CD4-positive, alpha-beta memory T cell (primary cell): ENCODE measurements around the gene ZNF446. TPM values are rescaled to one million over a fixed set of nuclear protein-coding genes. Genes with fewer than 3 reads are reported as not detected.

ENCODE experiments used
- CTCF ChIA-PET: fragments of 350-600 bp; sonication (Branson Sonifier 250); formaldehyde crosslinking; loops from one replicate; lab custom pipeline; 2021; ENCODE audit warnings: inconsistent platforms; ENCODE audit not compliant: partially characterized antibody; lab: Charles Lee
- POLR2A ChIA-PET: fragments of 350-600 bp; sonication (Branson Sonifier 250); formaldehyde crosslinking; loops from one replicate; lab custom pipeline; 2021; ENCODE audit not compliant: partially characterized antibody; lab: Charles Lee
- DNase-seq, 5 donors: peaks; one replicate each; pipeline versions ENCODE4 v3.0.0 to v3.0.0-alpha.2; 2020 to 2022; ENCODE audit warnings: mixed read lengths in 1 of 5
- H3K27ac ChIP-seq: one replicate; pipeline ENCODE4 v1.7.0; 2013; ENCODE audit warnings: low read depth, low read length
- H3K27me3 ChIP-seq: 2 replicates; pipeline ENCODE4 v1.7.0; 2013; ENCODE audit warnings: mild to moderate bottlenecking, low read length, moderate library complexity; ENCODE audit not compliant: insufficient read depth
- H3K36me3 ChIP-seq: 2 replicates; pipeline ENCODE4 v1.7.0; 2013; ENCODE audit warnings: mild to moderate bottlenecking, low read length, moderate library complexity; ENCODE audit not compliant: insufficient read depth
- H3K4me1 ChIP-seq: 2 replicates; pipeline ENCODE4 v1.7.0; 2013; ENCODE audit warnings: mild to moderate bottlenecking, low read length, moderate library complexity; ENCODE audit not compliant: insufficient read depth
- H3K4me3 ChIP-seq, 2 donors: one replicate each; pipeline ENCODE4 v1.7.0; 2013; ENCODE audit warnings: low read length in 2 of 2, mild to moderate bottlenecking in 1 of 2
- H3K9me3 ChIP-seq, 2 donors: one replicate each; pipeline ENCODE4 v1.7.0; 2013; ENCODE audit warnings: low read length in 2 of 2, control low read depth in 1 of 2; ENCODE audit not compliant: control insufficient read depth in 1 of 2
- H3K27ac Mint-ChIP-seq, 7 donors: one replicate each; pipeline ENCODE4 v1.8.0; 2020 to 2021; ENCODE audit warnings: mixed read lengths in 7 of 7, mild to moderate bottlenecking in 6 of 7, inconsistent platforms in 3 of 7, moderate library complexity in 3 of 7
- H3K27me3 Mint-ChIP-seq, 2 donors: one replicate each; pipeline ENCODE4 v1.8.0; 2020 to 2021; ENCODE audit warnings: mixed read lengths in 2 of 2
- H3K36me3 Mint-ChIP-seq, 2 donors: one replicate each; pipeline ENCODE4 v1.8.0; 2020 to 2021; ENCODE audit warnings: mixed read lengths in 2 of 2, inconsistent platforms in 1 of 2, mild to moderate bottlenecking in 1 of 2
- H3K4me1 Mint-ChIP-seq, 4 donors: one replicate each; pipeline ENCODE4 v1.8.0; 2020 to 2021; ENCODE audit warnings: mixed read lengths in 4 of 4, mild to moderate bottlenecking in 1 of 4
- H3K4me3 Mint-ChIP-seq, 8 donors: one replicate each; pipeline ENCODE4 v1.8.0; 2020 to 2021; ENCODE audit warnings: mixed read lengths in 8 of 8, mild to moderate bottlenecking in 7 of 8, moderate library complexity in 6 of 8, inconsistent platforms in 3 of 8
- H3K9me3 Mint-ChIP-seq, 8 donors: one replicate each; pipeline ENCODE4 v1.8.0; 2020 to 2021; ENCODE audit warnings: mixed read lengths in 8 of 8, mild to moderate bottlenecking in 5 of 8, inconsistent platforms in 3 of 8, moderate library complexity in 1 of 8
- intact Hi-C: fragments of 100-400 bp; cut with micrococcal nuclease; formaldehyde crosslinking; loops from one replicate; pipeline ENCODE4 v1.15.1; 2023
- polyA plus RNA-seq, 2 donors: library from polyadenylated mRNA; unstranded; fragments of 300-500 nt; fragmentation: Illumina TruSeq; gene quantifications; one replicate each; pipeline ENCODE4 v1.2.3, GENCODE V29; 2021
- total RNA-seq, 2 experiments: library from RNA; stranded (reverse); gene quantifications; one replicate each; pipeline ENCODE4 v1.2.3, GENCODE V29; 2021

ZNF446 gene
- total RNA-seq (10 to 100 TPM; 16.4 to 19.5 TPM), polyA plus RNA-seq (1 to 10 TPM; 1.4 to 5.5 TPM)

DNA sequence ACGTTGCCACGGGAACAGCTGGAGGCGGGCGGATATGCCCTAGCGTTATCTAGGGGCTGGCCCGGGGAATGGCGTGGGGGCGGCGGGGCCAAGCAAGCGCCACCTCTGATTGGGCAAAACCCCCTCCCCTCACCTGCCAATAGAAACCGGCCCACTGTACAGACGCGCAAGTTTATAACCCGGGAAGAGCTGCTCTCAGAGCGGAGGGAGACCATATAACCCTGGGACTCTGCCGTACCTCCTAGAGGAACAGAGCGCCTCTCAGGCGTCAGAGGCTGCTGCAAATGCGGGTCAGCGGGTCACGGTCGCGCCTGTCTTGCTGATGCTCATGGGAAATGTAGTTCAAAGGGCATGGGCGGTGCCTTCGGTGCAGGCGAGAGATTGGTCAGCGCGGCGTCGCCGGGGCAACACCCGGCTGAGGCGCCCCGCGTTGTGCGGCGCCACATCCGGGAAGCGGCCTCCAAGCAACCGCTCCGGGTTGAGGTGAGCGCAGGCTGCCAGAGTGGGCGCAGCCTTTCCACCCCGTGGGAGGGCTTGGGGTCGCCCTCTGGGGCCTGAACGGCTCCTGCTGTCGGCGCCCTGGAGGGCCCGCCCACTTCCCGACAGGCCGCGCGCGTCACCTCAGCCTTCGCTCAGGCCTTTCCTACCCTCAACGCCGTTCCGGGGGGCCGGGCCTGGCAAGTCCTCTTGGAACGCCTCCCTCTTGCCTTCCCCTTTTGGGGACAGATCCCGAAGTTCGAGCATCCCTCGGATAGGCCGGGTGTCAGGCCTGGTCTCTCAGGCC is at the start of gene ZNF446:
Gene ZNF446, plus strand, starts transcription at position 639 of the 784 bp plus-strand sequence. CDS start 867 bp downstream, outside the sequence.
- Histone ChIP-seq H3K27ac (peak within 1 kb of the TSS; percentile 90), H3K27me3 (no peaks in the 10 kb centered on the region), H3K4me3 (peak within 1 kb of the TSS; percentile 69 to 94), H3K4me1 (peaks cover 17% of the 10 kb centered on the region), H3K9me3 (no peaks in the 10 kb centered on the region), H3K36me3 (peaks cover 5% of the 10 kb centered on the region)
- Mint-ChIP-seq H3K4me1 (peaks cover 9 to 33% (median 19%) of the 10 kb centered on the region in 4 donors), H3K36me3 (peaks cover 4 to 21% of the 10 kb centered on the region in 2 donors), H3K9me3 (no peaks in the 10 kb centered on the region), H3K27me3 (no peaks in the 10 kb centered on the region), H3K27ac (peak within 1 kb of the TSS; percentile 97 to 100 (median 99)), H3K4me3 (peak within 1 kb of the TSS; percentile 91 to 98 (median 96))
- DNase-seq, result peak; percentile 96 to 99 (median 97)
- CTCF ChIA-PET, result interaction anchor here (1.0 to 1.8 kb wide), 2 partner anchors 44 to 105 kb away, joined by 3 to 6 read pairs; no protein-coding TSS in a partner anchor
- POLR2A ChIA-PET, result interaction anchor here (0.6 to 2.0 kb wide), 16 partner anchors 8 to 293 kb away, joined by 3 to 11 read pairs (median 5); partner anchors contain the start of genes CHMP2A, RPS5, SLC27A5 and TRIM28
- intact Hi-C loops, result loop anchor here (1.0 to 5.0 kb wide), 13 partner anchors 10 to 293 kb away; partner anchors contain the start of genes ERVK3-1, MZF1, ZBTB45 and ZNF132

DNA sequence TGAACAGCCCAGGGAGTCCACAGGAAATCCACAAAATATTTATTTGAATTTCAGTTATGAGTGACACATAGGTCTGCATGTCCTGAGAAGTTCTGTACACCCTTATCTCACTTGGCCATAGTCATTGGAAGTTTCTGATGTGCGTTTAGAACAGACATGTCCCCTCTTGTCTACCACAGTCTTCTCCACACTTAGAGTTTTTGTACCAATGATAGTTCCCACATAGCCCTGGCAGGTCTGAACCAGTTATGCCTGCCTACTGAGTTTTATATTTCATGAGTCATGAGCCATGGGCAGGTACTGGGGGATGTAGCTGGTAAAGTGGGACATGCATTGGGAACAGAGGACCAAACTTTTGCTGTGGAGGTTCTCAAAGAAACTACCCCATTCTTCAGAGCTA is 47.5 kb upstream of the ZNF446 start:
- Mint-ChIP-seq H3K27ac (no peak overlapping the region), H3K9me3 (peaks cover 0 to 77% (median 51%) of the 10 kb centered on the region in 8 donors), H3K4me3 (no peak overlapping the region), H3K36me3 (peaks cover 10 to 16% of the 10 kb centered on the region in 2 donors), H3K4me1 (peaks cover 0 to 1% (median 0%) of the 10 kb centered on the region in 4 donors), H3K27me3 (no peaks in the 10 kb centered on the region)
- no peak for DNase-seq
- ChIA-PET CTCF (no interaction called here), POLR2A (no interaction called here)
- no peaks in the 10 kb centered on the region for H3K4me1 ChIP-seq
- H3K9me3 ChIP-seq, result peaks cover 17 to 48% of the 10 kb centered on the region in 2 donors
- intact Hi-C loops, result no loop called here
- no peak overlapping the region for H3K27ac ChIP-seq
- no peaks in the 10 kb centered on the region for H3K36me3 ChIP-seq
- H3K4me3 ChIP-seq, result no peak overlapping the region
- H3K27me3 ChIP-seq, result no peaks in the 10 kb centered on the region

DNA sequence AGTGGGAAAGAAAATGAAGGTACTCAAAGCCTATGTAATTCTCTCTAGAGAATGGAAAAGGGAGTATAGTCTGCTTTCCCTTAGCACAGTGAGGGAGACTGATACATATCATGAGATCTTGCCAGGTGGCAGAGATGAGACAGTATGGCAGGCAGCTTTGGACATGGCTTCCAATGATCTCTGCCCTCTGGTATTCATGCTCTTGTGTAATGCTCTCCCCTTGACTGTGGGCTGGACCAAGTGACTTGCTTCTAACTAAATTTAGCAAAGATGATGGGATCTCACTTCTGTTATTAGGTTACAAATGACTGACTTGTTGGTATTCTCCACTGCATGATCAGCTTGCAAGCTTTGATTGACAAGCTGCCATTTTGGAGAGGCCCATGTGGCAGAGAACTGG is 46.4 kb upstream of the ZNF446 start:
- H3K27me3 Mint-ChIP-seq, result no peaks in the 10 kb centered on the region
- intact Hi-C loops, result no loop called here
- peaks cover 0 to 1% (median 0%) of the 10 kb centered on the region in 4 donors for H3K4me1 Mint-ChIP-seq
- H3K4me1 ChIP-seq, result no peaks in the 10 kb centered on the region
- peaks cover 20 to 59% of the 10 kb centered on the region in 2 donors for H3K9me3 ChIP-seq
- no peak overlapping the region for H3K4me3 ChIP-seq
- POLR2A ChIA-PET, result interaction anchor here (1.1 to 1.4 kb wide), 2 partner anchors 10 to 21 kb away, joined by 3 to 5 read pairs; partner anchors contain the start of genes ZNF132 and ZNF584
- peaks cover 19 to 25% of the 10 kb centered on the region in 2 donors for H3K36me3 Mint-ChIP-seq
- no peak overlapping the region for H3K4me3 Mint-ChIP-seq
- H3K27me3 ChIP-seq, result no peaks in the 10 kb centered on the region
- no peak overlapping the region for H3K27ac ChIP-seq
- no peak overlapping the region for H3K27ac Mint-ChIP-seq
- H3K36me3 ChIP-seq, result peaks cover 6% of the 10 kb centered on the region
- no peak for DNase-seq
- peaks cover 0 to 87% (median 62%) of the 10 kb centered on the region in 8 donors for H3K9me3 Mint-ChIP-seq
- CTCF ChIA-PET, result no interaction called here

DNA sequence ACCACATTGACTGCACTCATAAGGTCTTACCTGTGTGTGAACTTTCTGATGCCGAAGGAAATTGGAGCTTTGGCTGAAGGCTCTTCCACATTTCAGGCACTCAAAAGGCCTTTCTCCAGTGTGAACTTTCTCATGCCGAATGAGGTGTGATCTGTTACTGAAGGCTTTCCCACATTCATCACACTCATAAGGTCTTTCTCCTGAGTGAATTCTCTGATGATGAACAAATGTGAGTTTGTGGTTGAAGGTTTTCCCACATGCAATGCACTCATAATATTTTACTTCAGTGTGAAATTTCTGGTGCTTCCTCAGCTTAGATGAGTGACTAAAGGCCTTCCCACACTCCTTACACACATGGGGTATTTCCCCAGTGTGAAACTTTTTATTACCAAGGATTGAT is 41.9 kb upstream of the ZNF446 start:
- Histone ChIP-seq H3K4me3 (no peak overlapping the region), H3K27ac (no peak overlapping the region), H3K27me3 (no peaks in the 10 kb centered on the region), H3K36me3 (peaks cover 25% of the 10 kb centered on the region), H3K9me3 (peaks cover 20 to 67% of the 10 kb centered on the region in 2 donors), H3K4me1 (peaks cover 3% of the 10 kb centered on the region)
- Mint-ChIP-seq H3K9me3 (peaks cover 8 to 93% (median 78%) of the 10 kb centered on the region in 8 donors), H3K4me1 (peaks cover 4 to 14% (median 9%) of the 10 kb centered on the region in 4 donors), H3K27ac (no peak overlapping the region), H3K4me3 (no peak overlapping the region), H3K36me3 (peaks cover 55 to 66% of the 10 kb centered on the region in 2 donors), H3K27me3 (no peaks in the 10 kb centered on the region)
- no peak for DNase-seq
- POLR2A ChIA-PET, result interaction anchor here (0.6 to 1.5 kb wide), 3 partner anchors 9 to 72 kb away, joined by 3 read pairs; partner anchors contain the start of gene ZNF497
- CTCF ChIA-PET, result interaction anchor here (0.6 kb wide), 1 partner anchor 86 kb away, joined by 3 read pairs; the partner anchor contains the start of gene ZBTB45
- intact Hi-C loops, result no loop called here

DNA sequence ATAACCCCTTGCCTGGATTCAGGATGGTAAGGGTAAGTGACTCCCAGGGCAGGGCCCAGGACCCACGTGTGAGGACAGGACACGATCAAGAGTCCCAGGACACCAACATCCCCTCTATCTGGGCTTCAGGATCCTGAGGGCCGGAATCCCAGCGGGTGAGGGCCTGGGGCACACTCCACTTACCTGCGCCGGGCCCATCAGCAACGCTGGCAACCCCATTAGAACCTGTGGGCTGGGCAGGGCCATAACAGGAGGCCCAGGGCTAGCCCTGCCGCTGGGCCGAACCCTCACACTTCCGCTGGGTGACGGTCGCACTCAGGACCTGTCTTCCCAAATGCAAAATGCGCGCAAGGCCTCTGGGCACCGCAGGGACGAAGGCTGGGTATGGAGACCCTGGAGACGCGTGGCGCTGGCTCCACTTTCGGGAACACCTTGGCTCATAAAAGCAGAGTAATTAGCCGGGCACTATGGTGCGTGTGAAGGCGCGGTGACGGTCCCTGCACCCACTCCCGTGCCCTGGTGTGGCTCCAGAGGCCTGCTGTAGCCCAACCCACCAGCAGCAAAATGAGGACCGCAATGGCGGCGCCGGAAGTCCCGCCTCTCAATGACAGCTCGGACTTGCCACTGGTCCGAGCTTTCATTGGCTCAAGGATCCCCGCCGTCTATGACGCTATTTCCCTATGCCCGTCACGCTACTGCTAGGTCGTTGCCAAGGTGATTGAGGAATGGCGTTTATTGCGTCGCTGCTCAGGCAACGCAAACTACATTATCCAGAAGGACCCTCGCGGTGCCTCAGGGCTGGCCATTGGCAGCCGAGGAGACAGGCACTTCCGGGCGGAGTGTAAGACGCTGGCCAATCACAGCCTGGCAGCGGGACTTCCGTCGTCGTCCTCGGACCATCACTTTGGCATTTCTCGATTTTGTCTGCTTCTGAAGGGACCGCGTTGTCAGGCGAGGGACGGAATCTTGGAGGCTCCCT is 36.3 kb upstream of the ZNF446 start, which contains the start of gene ZNF132:
Gene ZNF132, minus strand, starts transcription at position 578 of the 979 bp plus-strand sequence. Its CDS starts 332 bp downstream, at position 246.
- Histone ChIP-seq H3K27me3 (no peaks in the 10 kb centered on the region), H3K27ac (peak within 1 kb of the TSS; percentile 69), H3K4me1 (peaks cover 18% of the 10 kb centered on the region), H3K4me3 (peak within 1 kb of the TSS; percentile 72 to 80), H3K36me3 (peaks cover 18% of the 10 kb centered on the region), H3K9me3 (peaks cover 0 to 20% of the 10 kb centered on the region in 2 donors)
- intact Hi-C loops, result loop anchor here (1.0 to 2.0 kb wide), 11 partner anchors 11 to 113 kb away; partner anchors contain the start of genes RPS5, TRIM28, ZBTB45 and ZNF324B
- CTCF ChIA-PET, result interaction anchor here (1.8 kb wide), 1 partner anchor 80 kb away, joined by 5 read pairs; the partner anchor contains the start of gene ZBTB45
- peak; percentile 93 to 99 (median 98) for DNase-seq
- Mint-ChIP-seq H3K9me3 (peaks cover 10 to 48% (median 39%) of the 10 kb centered on the region in 8 donors), H3K36me3 (peaks cover 44 to 46% of the 10 kb centered on the region in 2 donors), H3K27me3 (peaks cover 2 to 3% of the 10 kb centered on the region in 2 donors), H3K4me1 (peaks cover 12 to 30% (median 22%) of the 10 kb centered on the region in 4 donors), H3K4me3 (peak within 1 kb of the TSS; percentile 87 to 97 (median 96)), H3K27ac (peak within 1 kb of the TSS; percentile 82 to 100 (median 99))
- POLR2A ChIA-PET, result interaction anchor here (0.7 to 3.6 kb wide), 17 partner anchors 10 to 1051 kb away, joined by 3 to 18 read pairs (median 4); partner anchors contain the start of genes ERVK3-1, MZF1, UBE2M and ZBTB45

DNA sequence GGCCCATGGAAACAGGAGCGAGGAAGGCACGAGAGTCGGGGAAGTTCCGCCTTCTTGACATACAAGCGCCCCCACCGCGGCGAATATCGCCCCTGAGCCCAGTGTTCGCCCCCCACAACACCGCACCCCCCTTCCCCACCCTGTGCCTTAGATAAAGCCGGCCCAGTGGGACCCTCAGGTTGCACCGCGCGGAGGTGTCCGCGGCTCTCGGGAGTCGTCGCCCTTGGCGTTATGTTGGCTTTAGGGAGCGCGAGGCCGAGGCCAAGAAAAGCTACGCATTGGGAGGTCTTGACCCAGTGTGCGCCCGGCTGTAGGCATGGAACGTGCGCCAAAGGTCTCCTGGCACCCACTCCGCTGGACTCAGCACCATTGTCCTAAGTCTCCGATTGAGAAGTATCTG is 35.6 kb upstream of the ZNF446 start:
- Mint-ChIP-seq H3K27ac (peak overlapping the region; percentile 82 to 100 (median 99)), H3K27me3 (peaks cover 3 to 4% of the 10 kb centered on the region in 2 donors), H3K36me3 (peaks cover 37 to 40% of the 10 kb centered on the region in 2 donors), H3K9me3 (peaks cover 10 to 41% (median 32%) of the 10 kb centered on the region in 8 donors), H3K4me1 (peaks cover 12 to 30% (median 22%) of the 10 kb centered on the region in 4 donors), H3K4me3 (peak overlapping the region; percentile 87 to 97 (median 96))
- peaks cover 0 to 13% of the 10 kb centered on the region in 2 donors for H3K9me3 ChIP-seq
- H3K36me3 ChIP-seq, result peaks cover 12% of the 10 kb centered on the region
- H3K4me1 ChIP-seq, result peaks cover 18% of the 10 kb centered on the region
- DNase-seq, result peak in 1 of 5 donors; percentile 3
- peak overlapping the region; percentile 34 to 72 for H3K4me3 ChIP-seq
- H3K27me3 ChIP-seq, result no peaks in the 10 kb centered on the region
- peak overlapping the region; percentile 69 for H3K27ac ChIP-seq
- ChIA-PET CTCF (interaction anchor here (1.8 kb wide), 1 partner anchor 79 kb away, joined by 5 read pairs; the partner anchor contains the start of gene ZBTB45), POLR2A (interaction anchor here (1.0 to 3.6 kb wide), 15 partner anchors 10 to 1051 kb away, joined by 3 to 18 read pairs (median 4); partner anchors contain the start of genes ERVK3-1, MZF1, ZBTB45 and ZNF274)
- intact Hi-C loops, result loop anchor here (1.0 to 2.0 kb wide), 11 partner anchors 11 to 114 kb away; partner anchors contain the start of genes RPS5, TRIM28, ZBTB45 and ZNF324B
